GM19328 (cell line): ENCODE measurements around the gene PRR22.
"Not testable (repeated sequence)": the region's sequence is repeated elsewhere in the genome, so short reads cannot be mapped to it uniquely, and the experiment has no call there.

Experiments used
- ATAC-seq: cut with Tn5 transposase; IDR thresholded peaks from one replicate; pipeline ENCODE4 v1.9.1; 2021; ENCODE audit warnings: mild to moderate bottlenecking, moderate library complexity; ENCODE audit not compliant: unreplicated experiment

The PRR22 gene

DNA sequence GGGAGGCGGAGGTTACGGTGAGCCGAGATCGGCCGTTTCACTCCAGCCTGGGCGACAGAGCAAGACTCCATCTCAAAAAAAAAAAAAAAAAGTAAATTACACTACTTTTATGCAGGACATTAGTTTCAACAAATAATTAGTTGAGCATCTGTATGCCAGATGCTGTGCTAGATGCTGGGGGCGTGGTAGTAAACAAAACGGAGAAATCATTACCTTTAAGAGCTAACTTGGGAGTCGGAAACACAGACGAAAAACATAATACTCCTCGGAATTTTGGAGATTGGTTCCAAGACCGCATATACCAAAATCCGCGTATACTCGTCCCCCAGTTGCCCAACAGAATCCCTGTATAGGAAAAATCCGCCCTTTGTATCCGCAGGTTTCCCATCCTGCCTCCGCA, 7.7 kb upstream of the PRR22 start:
- ATAC-seq: no peak

DNA sequence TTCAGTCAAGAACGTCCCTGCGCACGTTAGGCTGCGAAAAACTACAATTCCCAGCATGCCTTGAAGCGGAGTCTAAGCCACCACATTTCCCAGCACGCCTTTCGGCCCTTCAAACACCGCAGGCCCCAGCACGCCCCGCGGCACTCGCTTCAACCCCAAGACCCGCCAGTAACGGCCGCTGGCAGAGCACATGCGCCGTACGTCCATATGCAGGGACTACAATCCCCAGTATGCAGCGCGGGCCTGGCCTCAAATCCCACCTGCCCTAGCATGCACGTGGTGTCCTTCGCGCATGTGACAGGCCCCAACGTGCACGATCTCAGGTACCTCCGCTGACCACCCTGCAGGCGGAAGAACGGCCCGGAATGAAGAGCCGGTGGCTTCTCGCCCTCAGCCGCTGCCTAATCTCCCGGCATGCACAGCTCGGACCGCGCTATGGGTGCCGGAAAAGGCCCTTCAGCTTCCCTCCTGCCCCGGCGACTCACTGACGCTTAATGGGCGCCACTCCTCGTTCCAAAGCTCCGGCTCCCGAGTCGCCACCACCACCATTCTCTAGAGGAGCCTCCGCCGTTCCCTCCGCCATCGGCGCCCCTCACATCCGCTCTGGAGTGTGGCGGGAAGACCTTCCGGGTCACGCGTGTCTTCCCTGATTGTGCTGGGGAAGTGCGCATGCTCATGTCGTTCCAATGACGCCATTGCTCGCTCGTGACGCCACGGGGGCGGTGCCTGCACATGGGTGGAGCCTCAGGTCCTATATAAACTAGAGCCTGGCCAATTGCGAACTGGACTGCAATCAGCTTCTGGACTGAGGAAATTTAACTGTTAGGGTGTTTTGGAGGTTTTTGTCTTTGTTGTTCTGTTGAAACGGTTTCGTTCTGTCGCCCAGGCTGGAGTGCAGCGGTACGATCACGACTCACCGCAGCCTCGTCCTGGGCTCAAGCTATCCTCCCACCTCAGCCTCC, 6.3 kb upstream of the PRR22 start, which contains the start of gene DUS3L:
TSS of gene DUS3L (minus strand) at position 605 of the 962 bp plus-strand sequence. CDS start at position 583, 22 bp downstream.
- peak; percentile 84 for ATAC-seq

DNA sequence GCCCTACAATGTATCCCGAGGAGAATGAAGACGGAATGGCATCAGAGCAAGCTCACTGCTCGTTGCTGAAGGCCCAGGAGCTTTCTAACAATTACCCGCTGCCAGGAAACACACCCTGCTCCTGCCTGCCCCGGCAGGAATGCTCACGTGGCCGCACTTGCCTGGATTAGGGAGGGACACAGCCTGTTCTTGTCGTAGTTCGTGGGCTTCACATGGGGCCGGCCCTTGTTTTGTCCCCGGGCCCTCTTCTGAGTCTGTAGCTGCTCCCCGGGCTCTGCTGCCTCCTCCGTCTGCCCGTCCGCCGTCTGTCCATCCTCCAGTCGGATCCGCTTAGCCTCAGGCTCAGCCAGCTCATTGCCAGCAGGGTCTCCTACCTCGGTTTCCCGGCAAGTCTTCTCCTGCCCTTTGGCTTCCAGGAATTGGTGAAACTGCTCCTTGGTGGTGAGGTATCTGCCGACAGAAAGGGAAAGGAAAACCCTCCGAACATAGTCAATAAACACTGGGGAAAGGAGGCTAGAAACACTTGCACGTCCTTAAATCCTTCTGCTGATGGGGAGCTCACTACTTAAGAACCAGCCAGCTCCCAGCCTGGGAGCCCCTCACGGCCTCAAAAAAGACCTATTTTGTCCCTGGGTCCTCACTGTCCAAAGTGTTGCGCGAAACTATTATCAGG, 5.5 kb upstream of the PRR22 start:
- ATAC-seq: no peak

DNA sequence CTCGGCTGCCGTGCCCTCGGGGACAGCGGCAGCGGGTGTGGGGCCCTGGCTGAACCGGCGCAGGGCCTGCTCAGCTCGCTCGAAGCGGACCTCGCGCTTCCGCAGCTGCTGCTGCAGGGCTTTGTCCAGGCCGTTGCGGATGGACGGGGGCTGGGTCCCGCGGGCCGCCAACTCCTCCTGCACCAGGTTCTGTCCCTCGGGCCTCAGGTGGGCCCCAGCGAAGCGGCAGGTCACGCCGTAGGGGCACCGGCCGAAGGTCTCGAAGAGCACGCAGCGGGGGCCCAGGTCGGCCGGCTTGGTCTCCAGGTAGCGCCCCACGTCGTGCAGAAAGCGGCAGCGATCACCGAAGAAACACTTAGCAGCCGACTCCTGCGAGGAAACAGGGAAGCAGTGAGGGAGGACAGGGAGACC, 4.8 kb upstream of the PRR22 start:
- no peak for ATAC-seq

DNA sequence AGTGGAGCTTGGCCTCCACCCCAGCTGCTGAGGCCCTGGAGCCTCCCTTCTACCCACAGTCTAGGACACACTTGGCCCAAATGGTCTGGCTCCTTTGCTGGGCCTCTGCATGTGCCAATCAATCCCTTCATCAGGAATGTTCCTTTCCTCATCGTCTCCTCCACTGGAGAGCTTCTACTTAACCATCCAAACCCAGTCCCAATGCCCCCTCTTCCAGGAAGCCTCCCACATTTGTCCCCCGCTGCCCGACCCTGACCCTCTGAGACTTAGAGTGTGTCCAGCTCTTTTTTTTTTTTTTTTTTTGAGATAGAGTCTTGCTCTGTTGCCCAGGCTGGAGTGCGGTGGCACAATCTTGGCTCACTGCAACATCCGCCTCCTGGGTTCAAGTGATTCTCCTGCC, 3.9 kb upstream of the PRR22 start:
- ATAC-seq: no peak

DNA sequence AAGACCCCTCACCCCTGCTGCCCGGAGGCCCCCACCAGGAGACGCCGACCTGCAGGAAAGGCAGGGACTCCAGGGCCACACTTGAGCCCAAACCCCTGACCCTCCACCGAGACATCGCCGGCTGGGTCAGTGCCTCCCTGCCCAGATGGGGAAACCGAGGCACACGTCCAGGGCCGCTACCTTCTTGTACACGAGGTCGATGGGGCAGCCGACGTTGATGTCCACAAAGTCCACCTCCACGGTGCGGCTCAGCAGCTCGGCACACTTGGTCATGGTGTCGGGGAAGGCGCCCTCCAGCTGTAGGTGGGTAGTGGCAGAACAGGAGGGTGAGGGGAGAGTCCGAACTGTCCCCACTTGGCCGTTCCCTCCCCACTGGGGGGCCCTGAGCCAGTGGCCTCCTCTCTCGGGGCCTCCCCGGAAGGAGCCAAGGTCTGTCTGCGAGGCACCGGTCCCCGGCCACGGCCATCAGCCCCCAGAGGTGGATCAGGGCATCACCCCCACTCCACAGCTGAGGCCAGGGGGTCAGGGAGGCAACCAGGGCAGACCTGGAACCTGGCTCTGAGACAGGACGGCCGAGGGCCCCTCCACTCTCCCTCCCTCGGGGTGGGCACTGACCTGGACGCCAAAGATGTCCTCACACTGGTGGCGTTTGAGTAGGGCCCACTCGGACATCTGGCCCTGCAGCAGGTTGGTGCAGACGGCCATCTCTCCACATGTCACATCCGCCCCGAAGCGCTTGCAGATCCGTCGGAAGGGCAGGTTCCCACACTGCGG, 3.0 kb upstream of the PRR22 start:
- ATAC-seq: no peak

DNA sequence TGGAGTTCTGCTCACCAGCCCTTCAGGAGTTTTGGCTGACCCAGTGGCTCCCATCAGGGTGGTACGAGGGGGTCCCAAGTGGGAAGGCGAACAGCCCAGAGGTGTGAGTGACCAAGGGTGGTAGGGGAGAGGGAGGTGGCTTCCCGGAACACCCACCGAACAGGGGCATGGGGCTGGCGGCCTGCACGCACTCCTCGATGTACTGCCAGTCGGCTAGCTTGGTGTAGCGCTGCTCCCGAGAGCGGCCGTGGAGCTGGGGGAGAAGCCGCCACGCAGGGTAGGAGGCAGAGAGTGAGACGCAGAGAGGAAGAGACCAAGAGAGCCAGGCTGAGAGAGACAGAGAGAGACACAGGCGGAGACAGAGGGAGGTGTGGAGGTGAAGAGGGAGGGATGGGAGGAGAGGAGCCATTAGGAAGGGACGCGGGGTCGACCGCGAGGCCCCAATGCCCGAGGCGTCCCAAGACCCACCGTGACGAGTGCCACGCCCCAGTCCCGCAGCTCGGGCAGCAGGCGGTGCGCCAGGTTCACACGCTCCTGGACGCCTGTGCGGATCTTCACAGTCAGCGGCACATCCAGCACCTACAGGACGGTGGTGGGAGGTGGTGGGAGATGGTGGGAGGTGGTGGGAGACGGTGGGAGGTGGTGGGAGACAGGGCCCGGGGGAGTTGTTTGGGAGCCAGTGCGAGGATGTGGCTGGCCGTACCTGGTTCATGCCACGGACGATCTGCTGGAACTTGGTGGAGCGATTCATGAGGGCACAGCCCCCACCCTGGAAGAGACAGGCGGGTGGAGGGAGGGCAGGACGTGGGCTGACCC, 2.3 kb upstream of the PRR22 start:
- no peak for ATAC-seq

DNA sequence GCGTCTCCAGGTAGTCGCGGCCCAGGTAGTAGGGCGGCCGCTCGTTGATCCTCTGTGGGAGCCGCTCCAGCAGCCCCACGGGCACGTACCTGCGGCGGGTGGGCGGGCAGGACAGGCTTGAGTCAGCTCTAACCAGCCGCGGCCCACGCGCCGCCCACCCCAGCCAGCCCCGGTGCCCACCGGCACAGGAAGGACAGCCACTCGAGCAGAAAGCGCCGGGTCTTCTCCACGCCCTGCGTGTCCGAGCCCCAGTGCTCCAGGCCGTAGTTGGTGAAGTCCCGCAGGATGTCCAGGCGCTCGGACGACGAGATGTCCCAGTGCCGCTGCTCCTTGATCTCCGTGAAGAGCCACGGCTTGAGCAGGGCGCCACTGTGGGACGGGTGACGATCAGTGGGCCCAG, 877 bp upstream of the PRR22 start:
- no peak for ATAC-seq

DNA sequence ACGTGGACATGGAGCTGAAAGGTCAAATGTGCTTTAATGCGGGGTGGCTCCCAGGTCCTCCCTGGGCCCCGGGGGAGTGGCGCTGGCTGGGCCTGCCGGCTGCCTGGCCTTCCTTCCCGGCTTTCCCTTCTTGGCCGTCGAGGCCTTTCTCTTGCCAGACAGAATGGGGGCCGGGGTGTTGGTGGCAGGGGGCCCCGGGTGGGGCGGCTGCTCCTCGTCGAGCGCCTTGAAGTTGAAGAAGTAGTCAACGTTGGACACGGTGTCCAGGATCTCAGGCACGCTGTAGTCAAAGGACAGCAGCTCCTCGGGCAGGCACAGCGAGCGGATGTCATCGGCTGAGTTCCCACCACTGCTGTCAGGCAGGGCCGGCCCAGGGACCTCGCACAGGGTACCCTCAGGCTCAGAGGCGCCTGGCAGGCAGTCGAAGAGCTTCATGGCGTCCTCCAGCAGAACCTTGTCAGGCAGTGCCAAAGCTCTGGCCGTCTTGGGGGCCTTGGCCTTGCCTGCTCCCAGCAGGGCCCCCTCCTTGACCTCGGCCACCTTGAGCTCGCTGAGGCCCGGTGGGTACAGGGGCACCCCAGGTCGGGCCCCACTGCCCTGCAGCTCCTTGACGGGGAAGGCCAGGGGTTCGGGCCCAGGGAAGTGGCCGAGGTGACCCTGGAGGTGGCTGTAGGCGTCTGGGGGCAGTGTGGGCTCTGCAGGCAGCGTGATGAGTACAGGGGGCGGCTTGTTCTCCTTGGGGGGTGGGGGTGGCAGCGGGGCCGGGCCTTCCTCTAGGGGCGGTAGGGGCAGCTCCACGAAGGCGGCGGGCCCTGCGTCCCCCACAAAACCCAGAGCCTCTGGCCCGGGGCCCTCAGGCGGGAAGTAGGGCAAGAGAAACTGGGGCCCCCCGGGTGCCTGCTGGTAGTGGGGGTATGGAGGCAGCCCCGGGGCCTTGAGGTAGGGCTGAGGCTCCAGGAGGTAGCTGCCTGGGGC, 1.3 kb downstream of the PRR22 start:
- no peak for ATAC-seq

DNA sequence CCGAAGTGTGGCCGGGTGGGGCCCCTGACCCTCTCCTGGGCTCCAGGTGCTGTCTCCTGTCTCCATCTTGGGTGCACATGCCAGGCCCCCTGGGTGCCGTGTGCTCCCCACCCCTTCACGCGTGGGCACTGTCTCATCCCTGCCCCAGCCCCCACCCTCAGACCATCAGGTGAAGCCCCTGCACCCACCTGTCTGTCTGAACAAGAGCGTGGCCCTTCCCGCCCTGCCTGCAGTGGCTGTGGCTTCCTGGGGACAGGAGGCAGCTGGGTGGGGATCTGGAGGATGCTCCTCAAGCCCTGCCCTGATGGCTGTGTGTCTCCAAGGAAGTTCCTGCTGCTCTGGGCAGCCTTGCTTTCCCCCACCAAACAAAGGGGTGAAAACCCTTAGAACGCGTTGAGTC, 2.2 kb downstream of the PRR22 start:
- ATAC-seq: no peak

DNA sequence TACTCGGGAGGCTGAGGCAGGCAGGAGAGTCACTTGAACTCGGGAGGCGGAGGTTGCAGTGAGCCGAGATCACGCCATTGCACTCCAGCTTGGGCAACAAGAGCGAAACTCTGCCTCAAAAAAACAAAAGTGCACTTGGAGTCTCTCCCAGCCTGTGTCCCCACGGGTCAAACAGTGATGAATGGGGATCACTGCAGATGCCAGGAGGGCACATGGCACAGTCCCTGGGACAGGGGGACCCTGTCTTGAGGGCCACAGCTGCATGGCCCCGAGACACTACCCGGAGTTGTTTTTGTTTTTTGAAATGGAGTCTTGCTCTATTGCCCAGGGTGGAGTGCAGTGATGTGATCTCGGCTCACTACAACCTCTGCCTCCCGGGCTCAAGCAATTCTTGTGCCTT, 3.6 kb downstream of the PRR22 start:
- ATAC-seq: not testable (repeated sequence)

DNA sequence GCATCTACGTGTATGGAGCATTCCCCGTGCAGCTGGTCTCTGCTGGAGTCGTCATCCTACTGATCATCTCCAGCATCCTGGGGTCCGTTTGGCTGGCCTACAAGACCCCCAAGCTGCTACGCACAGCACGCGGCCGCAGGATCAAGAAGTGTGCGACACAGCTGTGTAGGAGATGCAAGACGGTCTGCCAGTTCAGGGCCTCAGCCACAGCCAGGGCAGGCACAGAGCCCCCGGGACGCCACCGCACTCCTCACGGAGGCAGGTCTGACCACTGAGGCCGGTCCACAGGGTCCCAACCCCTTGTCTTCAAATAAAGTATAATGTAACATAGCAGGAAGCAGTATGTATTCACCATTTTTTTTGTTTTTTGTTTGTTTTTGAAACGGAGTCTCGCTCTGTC, 6.1 kb downstream of the PRR22 start:
- ATAC-seq: no peak

DNA sequence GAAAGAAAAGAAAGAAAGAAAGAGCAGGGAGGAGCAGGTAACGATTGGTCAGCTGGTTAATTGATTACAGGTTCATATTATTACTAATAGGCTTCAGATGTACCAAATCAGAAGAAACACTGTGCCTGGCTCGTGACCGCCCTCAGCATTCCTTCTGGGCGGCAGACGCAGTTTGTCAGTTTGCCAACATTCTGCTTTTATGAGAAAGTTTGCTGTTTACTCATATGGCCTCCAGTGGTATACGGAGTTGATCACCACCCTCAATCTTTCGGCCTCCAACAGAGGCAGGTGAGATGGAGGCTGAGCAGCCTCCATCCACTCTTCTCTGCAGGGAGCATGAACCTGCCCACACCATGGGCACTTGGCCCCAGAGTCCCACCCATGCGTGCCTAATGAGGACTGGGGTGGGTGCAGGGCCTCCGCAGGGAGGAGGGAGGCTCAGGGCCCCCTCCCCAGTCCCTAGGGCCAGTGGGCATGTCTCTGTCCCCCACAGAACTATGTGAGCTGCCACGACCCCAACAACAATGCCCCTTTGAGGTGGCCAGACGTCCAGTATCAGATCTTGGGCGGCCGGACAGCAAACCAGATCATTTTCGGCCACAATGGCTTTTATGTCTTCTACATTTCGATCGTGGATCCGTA, 8.8 kb downstream of the PRR22 start:
- ATAC-seq: no peak

DNA sequence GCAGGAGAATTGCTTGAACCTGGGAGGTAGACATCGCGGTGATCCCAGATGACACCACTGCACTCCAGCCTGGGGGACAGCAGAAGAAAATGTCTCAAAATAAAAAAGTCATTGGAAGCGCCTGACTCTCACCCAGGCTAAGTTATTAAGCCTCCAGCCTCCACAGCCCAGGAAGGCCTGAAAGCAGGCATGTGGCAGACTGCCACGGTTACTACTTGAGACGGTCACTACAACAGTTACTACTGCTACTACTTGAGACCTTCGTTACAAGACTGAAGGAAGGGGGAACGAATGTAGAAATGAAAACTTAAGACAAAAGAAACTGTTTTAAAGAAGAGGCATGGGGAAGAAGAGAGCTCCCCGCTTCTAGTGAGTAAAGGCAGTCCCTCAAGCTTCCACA, 9.6 kb downstream of the PRR22 start:
- no peak for ATAC-seq

DNA sequence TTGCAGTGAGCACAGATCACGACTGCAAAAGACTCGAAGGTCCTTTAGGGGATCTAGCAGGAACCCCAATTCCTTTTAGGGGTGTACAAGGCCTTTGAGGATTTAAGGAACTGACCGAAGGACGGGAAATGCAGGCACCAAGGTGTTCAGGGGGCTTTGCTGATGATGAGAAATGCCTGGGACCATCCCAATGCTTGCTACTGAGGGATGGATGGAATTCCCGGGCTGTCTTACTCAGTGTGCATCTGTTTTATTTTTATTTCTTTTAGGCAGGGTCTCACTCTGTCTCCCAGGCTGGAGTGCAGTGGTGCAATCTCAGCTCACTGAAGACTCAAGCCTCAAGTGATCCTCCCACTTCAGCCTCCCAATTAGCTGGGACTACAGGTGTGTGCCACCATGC, 11.3 kb downstream of the PRR22 start:
- no peak for ATAC-seq

DNA sequence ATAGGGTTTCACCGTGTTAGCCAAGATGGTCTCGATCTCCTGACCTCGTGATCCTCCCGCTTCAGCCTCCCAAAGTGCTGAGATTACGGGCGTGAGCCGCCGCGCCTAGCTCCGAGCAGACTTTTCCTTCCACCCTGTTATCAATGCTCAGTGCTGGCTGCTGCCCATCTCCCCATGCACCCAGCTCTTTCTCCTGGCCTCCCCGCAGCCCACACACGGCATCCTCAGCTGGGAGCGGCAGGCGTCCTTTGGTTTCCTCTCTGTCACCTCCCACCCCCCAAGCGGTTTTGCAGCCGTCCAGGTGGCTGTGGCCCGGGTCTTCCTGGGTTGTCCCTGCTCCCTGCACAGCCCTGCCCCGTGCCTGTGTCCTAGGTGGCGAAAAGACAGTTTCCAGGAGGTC, 12.1 kb downstream of the PRR22 start:
- no peak for ATAC-seq

DNA sequence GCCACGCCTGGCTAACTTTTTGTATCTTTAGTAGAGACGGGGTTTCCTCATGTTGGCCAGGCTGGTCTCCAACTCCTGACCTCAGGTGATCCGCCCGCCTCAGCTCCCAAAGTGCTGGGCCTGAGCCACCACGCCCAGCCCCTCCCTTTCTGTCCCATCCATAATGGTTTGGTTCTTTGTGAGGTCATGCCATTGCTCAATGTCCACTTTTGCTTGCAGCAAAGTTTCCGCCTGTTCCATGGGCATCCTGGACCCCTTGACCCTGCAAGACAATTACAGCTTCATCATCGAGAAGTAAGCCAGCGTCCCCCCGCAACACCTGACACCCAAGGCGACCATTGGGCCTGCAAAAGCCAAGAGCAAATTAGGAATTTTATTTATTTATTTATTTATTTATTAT, 16.6 kb downstream of the PRR22 start:
- ATAC-seq: no peak

DNA sequence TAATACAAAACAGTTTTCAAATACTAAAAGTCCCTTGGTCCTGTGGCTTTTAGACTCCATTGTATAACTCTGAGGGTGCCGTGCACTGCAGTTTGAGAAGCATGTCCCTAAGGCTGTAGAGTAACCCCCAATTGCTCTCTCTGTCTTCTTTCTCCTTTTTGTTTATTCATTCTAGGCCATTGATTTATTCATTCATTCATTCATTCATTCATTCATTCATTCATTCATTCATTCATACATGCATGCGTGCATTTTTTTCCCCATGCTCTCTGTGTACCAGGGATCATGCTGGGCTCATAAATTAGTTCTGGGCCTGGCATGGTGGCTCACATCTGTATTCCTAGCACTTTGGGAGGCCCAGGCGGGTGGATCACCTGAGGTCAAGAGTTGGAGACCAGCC, 19.3 kb downstream of the PRR22 start:
- no peak for ATAC-seq
